MM.1S (cell line): ENCODE data around the gene DPP6.
"Not testable (repeated sequence)": the region's sequence is repeated elsewhere in the genome, so short reads cannot be mapped to it uniquely, and the experiment has no call there.

ENCODE experiments used
- CTCF ChIP-seq: fragments of 300-600 bp; sonication (generic); IDR thresholded peaks from 2 replicates; pipeline ENCODE4 v1.5.1; 2016; ENCODE audit warnings: antibody characterized with exemption, low read length, mixed read lengths
- EZH2 ChIP-seq: fragments of 300-600 bp; sonication (generic); optimal IDR thresholded peaks from 2 replicates; pipeline ENCODE3; 2017; ENCODE audit warnings: low read depth, mild to moderate bottlenecking, antibody characterized with exemption, low read length, mixed read lengths

- TF ChIP-seq CTCF, EZH2: not testable (repeated sequence)
These were observed 68.6 kb downstream of the DPP6 start for GRCh38 chr7:154120825-154121224.
